HCEC 1CT (cell line): ENCODE data around the gene GLT6D1.

Experiments used
- DNase-seq: peaks from one replicate; pipeline ENCODE4 v3.0.0-alpha.2; 2017

The GLT6D1 gene

DNA sequence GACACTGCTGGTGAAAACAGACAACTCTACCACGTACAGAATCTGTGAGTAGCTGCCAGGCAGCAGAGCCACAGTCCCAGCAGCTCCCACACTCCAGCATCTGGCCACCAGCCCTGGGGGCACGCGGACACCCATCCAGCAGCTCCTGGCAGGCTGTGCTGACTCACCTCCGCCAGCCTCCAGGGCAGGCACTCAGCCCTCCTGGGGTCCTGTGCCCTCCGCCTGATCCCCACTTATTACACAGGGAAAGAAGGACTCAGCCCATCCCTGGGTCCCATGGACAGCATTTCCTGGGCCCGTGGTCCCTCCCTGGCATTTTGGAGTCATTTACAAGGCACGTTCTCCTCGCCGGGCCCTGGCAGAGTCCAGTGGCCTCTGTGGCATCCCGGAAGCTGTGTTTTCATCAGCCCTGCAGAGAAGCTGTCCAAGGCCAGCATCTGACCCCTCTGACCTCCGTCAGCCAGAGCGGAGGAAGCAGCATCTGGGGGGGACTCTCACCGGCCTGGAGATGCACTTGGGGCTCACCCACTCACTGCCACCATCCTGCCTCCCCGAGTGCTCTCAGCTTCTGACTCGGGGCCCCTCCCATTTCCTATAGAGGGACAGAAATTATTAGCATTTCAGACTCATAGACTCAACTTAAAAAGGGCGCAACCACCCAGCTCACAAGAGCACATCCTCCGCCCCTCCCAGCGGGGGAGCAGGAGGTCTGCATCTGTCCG is 56.2 kb downstream of the GLT6D1 start:
- no peak for DNase-seq

DNA sequence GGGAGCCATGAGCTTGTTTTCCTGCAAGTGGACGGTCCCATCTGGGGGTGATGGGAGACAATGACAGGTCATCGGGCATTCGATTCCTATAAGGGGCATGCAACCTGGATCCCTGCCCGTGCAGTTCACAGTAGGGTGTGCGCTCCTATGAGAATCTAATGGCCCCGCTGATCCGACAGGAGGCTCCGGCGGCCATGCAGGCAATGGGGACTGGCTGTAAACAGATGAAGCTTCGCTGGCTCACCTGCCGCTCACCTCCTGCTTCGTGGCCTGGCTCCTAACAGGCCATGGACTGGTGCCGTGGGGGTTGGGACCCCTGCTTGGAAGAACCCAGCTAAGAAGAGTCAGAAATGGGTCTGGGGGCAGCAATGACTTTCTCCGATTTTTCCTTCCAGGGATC is 56.8 kb downstream of the GLT6D1 start:
- no peak for DNase-seq

DNA sequence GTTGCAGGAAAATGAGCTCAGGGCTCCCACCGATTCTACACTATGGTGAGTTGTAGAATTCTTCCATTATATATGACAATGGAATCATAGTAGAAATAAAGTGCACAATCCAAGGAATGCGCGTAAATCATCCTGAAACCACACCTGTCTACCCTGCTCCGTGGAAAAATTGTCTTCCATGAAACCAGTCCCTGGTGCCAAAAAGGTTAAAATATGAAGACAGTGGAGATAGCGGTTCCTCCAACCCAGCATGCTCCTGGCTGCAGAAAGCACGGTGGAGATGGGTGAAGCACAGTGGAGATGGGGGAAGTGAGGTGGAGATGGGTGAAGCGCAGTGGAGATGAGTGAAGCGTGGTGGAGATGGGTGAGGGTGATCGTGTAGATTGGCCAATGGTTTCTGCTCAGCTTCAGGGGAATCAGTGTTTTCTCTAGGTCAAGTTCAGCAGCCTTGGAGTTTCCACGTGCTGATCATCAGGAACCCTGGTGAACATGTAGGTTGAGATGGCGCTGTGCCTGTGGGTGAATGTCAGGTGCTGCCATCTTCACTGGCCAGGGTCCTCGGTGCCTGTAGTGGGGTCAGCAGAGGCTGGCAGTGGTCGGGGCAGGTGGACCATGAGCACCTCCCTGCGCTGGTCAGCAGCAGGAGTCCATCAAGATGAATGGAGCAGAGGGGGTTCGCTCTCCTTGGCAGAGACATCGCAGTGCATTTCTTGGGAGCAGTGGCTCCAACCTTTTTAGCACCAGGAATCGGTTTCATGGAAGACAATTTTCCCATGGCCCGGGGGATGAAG is 57.5 kb downstream of the GLT6D1 start:
- no peak for DNase-seq

DNA sequence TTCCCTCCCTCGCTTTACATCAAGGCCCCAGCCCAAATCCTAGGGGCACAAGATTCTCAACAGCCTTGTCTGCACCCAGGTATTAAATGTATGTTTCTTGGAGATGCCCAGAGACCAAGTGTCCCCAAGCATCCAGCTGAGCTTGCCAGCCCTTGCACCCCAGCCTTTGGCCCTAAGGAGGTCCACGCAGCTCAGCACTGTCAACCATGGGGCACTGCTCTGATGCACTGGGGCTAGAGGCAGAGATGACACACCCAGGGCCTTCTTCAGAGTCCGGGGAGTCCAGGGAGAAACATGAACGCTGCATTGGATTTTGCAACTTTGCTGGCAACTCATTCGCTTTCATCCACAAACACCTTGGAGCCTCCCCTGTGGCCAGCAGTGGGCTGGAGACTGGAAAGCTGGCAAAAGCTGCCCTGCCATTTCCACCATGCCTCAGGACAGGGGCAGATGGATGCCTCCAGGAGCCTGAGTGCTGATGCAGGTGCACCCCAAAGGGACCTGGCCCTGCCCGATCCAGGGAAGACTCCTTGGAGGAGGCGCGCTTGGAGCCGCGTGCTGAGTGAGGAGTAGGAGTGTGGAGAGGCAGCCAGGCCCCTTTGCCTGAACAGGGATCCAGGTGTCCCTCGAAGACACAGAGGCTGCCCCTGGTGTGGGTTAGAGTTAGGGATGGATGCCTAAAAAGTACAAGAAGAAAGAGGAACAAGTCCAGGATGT is 58.5 kb downstream of the GLT6D1 start:
- DNase-seq = no peak

DNA sequence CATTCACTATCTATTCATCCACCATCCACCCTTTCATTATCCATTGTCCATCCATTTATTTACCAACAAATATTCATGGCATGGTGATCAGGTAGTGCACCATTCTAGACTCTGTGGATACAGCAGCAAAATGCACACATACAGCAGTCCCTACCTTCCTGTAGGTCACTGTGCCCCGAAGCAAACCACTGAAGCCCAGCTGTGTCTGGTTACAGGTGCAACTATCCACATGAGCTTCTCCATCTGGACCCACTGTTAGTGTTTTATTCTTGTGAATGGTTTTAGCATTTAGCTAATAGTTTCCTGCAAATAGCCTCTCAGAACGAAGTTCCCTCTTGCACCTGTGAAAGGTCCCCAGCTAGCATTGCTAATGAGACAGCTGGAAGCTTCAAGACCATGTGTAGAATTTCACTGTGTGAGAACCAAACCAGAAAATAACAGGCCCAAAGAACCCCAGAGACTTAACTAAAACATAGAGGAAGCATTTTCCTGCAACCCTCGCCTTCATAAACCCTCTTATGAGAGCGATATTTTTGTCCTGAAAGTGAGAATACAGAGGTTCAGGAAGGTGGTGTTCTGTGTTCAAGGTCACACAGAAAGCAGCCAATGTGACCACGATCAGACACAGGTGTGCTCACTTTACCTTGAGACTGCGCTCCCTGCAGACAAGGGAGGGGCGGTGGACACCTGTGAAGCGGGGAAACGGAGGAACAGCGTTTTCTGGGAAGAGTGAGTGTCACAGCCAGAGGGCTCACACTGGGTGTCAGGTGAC is 59.3 kb downstream of the GLT6D1 start:
- no peak for DNase-seq

DNA sequence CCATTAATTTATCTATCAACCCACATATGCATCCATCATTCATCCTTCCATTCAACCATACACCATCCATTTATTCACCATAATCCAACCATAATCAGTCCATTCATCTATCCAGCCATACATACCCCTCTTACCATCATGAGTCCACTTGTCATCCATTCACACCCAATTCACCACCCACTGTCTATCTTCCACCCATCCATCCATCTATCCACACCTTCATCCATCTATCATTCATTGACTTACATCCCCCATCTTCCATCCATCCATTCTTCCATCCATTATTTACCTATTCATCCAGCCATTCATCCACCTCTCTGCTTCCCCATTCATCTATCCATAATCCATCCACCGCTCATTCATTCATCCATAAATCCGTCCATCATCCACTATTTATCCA is 60.0 kb downstream of the GLT6D1 start:
- DNase-seq = no peak

DNA sequence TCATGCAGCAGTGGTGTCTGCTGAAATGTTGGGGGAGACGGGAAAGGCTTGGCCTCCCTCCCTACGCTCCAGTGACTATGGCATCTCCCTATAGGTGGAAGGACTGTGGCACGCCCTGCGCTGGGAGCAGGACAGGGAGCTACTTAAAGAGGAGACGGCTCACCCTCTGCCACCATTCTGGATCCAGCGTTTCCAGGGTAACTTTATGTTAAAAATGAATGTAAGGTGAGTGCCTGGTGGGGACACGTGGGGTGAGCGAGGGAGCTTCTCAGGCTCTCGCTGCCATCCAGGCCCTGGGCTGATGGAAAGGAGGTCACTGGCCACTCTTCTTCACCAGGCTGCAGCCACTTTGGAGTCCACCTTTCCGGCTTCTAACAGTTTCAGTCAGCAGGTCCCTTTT is 62.1 kb downstream of the GLT6D1 start:
- no peak for DNase-seq

DNA sequence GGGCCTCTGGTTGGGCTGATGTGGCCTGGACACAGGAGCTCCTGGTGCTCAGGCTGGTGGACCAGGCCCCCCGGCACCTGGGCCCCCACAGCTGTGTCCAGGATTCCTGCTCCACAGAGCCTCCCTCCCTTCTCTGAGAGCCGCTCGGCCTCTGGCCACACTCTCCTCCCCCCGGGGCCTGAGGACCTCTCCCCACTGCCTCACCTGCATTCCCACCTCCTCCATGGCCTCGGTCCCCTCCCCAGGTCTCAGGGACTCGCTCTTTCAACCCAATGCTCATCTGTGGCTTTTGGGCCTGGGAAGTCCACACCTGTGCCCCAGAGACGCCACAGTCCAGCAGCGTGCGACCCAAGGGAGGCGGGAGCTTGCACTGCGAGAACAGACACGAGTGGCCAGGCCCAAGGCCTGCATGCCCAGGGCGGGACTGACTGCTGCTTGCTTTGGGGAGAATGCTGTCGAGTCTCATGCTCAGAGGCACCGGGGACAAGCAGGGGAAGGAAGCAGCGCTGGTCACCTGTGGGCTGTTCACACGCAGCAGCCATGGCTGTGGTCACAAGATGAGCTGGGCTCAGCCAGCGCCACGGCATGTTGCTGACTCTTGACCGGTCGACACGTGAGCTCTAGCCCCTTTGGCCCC is 63.2 kb downstream of the GLT6D1 start:
- DNase-seq = no peak

DNA sequence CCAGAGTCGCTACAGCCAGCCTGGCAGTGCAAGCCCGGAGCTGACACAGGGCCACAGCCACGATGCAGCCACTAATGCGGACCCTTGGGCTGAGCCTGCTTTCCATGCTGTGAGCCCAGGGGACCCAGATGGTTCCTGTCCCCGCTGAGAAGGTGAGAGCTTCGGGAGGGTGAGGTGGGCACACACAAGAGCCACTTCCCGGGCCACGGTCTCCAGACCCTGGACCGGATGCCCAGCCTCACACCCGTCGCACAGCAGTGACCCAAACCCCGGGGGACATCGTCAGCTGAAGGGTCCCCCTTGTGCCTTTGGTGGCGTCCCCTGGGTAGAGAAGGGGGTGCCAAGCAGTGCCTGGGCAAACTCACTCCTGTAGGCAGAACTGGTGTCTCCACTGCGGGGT is 64.4 kb downstream of the GLT6D1 start:
- DNase-seq = no peak

DNA sequence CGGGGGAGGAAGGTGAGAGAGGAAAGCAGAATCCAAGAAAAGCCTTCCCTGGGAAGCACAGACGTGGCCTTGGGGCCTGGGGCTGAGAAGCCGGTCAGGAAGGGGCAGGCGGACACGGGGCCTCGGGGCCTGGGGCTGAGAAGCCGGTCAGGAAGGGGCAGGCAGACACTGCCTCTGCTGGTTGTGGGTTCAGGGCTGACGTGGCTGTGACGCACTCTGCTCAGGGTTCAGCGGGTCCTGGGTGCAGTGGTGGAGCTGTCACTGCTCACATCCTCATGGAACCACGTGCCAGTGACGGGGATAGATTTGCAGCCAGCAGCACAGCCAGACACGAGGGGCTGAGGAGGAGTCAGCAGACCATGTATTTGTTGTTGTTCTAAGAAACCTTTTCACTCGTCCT is 65.0 kb downstream of the GLT6D1 start:
- DNase-seq = no peak
